RPMI8226 (cell line): Measurements from ENCODE around the gene MMP24.

ENCODE experiments used
- DNase-seq: peaks from one replicate; pipeline ENCODE4 v3.0.0-alpha.2; 2015

MMP24 gene

GRCh38 chr20:35295058-35295457 is 68.6 kb downstream of the MMP24 start:
- DNase-seq: no peak

GRCh38 chr20:35295674-35296073 is 69.2 kb downstream of the MMP24 start:
- no peak for DNase-seq

GRCh38 chr20:35296101-35296554 is 69.6 kb downstream of the MMP24 start:
- no peak for DNase-seq

- no peak for DNase-seq
These were observed 70.7 kb downstream of the MMP24 start for GRCh38 chr20:35297155-35297554.

GRCh38 chr20:35297740-35298139 is 71.2 kb downstream of the MMP24 start:
- no peak for DNase-seq

- DNase-seq: no peak
These were observed 71.8 kb downstream of the MMP24 start for GRCh38 chr20:35298264-35298663.

GRCh38 chr20:35299780-35300179 is 73.3 kb downstream of the MMP24 start:
- no peak for DNase-seq

GRCh38 chr20:35300469-35301262 is 74.2 kb downstream of the MMP24 start:
- no peak for DNase-seq

- DNase-seq: no peak
These were observed 74.9 kb downstream of the MMP24 start for GRCh38 chr20:35301426-35301825.

- DNase-seq: no peak
These were observed 76.2 kb downstream of the MMP24 start for GRCh38 chr20:35302421-35303335.

- DNase-seq: no peak
These were observed 76.9 kb downstream of the MMP24 start for GRCh38 chr20:35303382-35303734.

GRCh38 chr20:35303735-35304491 is 77.4 kb downstream of the MMP24 start:
- DNase-seq: peak; percentile 86

GRCh38 chr20:35304956-35305355 is 78.5 kb downstream of the MMP24 start:
- DNase-seq: no peak

- no peak for DNase-seq
These were observed 79.4 kb downstream of the MMP24 start for GRCh38 chr20:35305682-35306556.

GRCh38 chr20:35306931-35307517 is 80.5 kb downstream of the MMP24 start:
- peak; percentile 50 for DNase-seq

GRCh38 chr20:35307666-35308653 is 81.5 kb downstream of the MMP24 start:
- DNase-seq: no peak

GRCh38 chr20:35311409-35311808 is 84.9 kb downstream of the MMP24 start:
- no peak for DNase-seq

- DNase-seq: no peak
These were observed 85.3 kb downstream of the MMP24 start for GRCh38 chr20:35311822-35312221.

GRCh38 chr20:35312318-35312717 is 85.8 kb downstream of the MMP24 start:
- no peak for DNase-seq
